K562 (cell line): ENCODE measurements around the gene SELENOT. TPM values are rescaled to one million over a fixed set of nuclear protein-coding genes. Genes with fewer than 3 reads are reported as not detected.
A peak's percentile ranks its signal among the peaks of the same experiment; 100 is the strongest.

Experiments
- CSDE1 ChIP-seq, 2 experiments: fragments of 450-650 bp; IDR thresholded peaks; 2 replicates each; pipeline ENCODE4 v1.6.1; 2016; ENCODE audit warnings: mild to moderate bottlenecking in 1 of 2
- DIDO1 ChIP-seq: fragments of 450-650 bp; IDR thresholded peaks from 2 replicates; pipeline ENCODE4 v1.6.1; 2016; ENCODE audit warnings: low read depth, missing biosample characterization, missing genetic modification characterization
- ERF ChIP-seq: fragments of 450-650 bp; formaldehyde crosslinking; IDR thresholded peaks from 2 replicates; pipeline ENCODE4 v1.4.0; 2020; ENCODE audit warnings: mild to moderate bottlenecking, mixed read lengths
- KDM2B ChIP-seq: fragments of 250-450 bp; sonication (Bioruptor Pico); IDR thresholded peaks from 2 replicates; pipeline ENCODE4 v1.8.0; 2021; ENCODE audit warnings: mild to moderate bottlenecking, moderate library complexity
- MITF ChIP-seq: IDR thresholded peaks from 2 replicates; pipeline ENCODE4 v1.6.1; 2014; ENCODE audit warnings: antibody characterized with exemption
- NFYB ChIP-seq: IDR thresholded peaks from 2 replicates; pipeline ENCODE4 v1.6.1; 2011; ENCODE audit warnings: mild to moderate bottlenecking, moderate library complexity; ENCODE audit not compliant: insufficient read length; ENCODE audit errors: extremely low read depth
- RBM25 ChIP-seq: fragments of 200-400 bp; formaldehyde crosslinking; IDR thresholded peaks from 2 replicates; pipeline ENCODE4 v1.6.1; 2018; ENCODE audit warnings: low read length, low read depth, moderate library complexity; ENCODE audit not compliant: severe bottlenecking
- RFX1 ChIP-seq: fragments of 450-650 bp; IDR thresholded peaks from 2 replicates; pipeline ENCODE4 v1.6.1; 2016; ENCODE audit warnings: mild to moderate bottlenecking, moderate library complexity
- SMAD4 ChIP-seq: fragments of 250-450 bp; sonication (Bioruptor Pico); conservative IDR thresholded peaks from 2 replicates; pipeline ENCODE4 v1.8.0; 2021; ENCODE audit warnings: inconsistent platforms, mild to moderate bottlenecking, moderate library complexity
- ZKSCAN3 ChIP-seq: fragments of 250-450 bp; sonication (Bioruptor Pico); IDR thresholded peaks from 2 replicates; pipeline ENCODE4 v1.4.0; 2020
- ZNF324 ChIP-seq: fragments of 250-450 bp; sonication (Bioruptor Pico); IDR thresholded peaks from 2 replicates; pipeline ENCODE4 v1.4.0; 2020; ENCODE audit warnings: mild to moderate bottlenecking
- polyA plus RNA-seq, 8 experiments: library from polyadenylated mRNA; depleted of rRNA in 4 of 8; stranded (reverse) in 5 of 8; unstranded in 3 of 8; fragments of >200 nt; fragmentation: Nextera tagmentation in 2 of 8; fragmentation: Illumina TruSeq in 1 of 8; extraction: Ambion mirVana in 2 of 8; extraction: Trizol in 1 of 8; gene quantifications; 2 replicates each; pipeline versions ENCODE4 v1.2.1 to v1.2.3, GENCODE V29; 2011 to 2014; ENCODE audit warnings: inconsistent platforms in 1 of 8, missing spikeins in 1 of 8
- total RNA-seq, 7 experiments: library from RNA; depleted of rRNA in 6 of 7; stranded (reverse); fragments of >200 nt in 6 of 7; fragmentation: Illumina TruSeq in 2 of 7; extraction: Trizol in 2 of 7; gene quantifications; 2 replicates each; pipeline versions ENCODE4 v1.2.1 to v1.2.3, GENCODE V29; 2011 to 2021; ENCODE audit warnings: low replicate concordance in 1 of 7
- TF ChIP-seq, protein P1 (sequence below): fragments of 250-450 bp; sonication (Bioruptor Pico); IDR thresholded peaks from 2 replicates; pipeline ENCODE4 v1.8.0; 2022; ENCODE audit warnings: moderate library complexity, mild to moderate bottlenecking, inconsistent platforms
- TF ChIP-seq, protein P2 (sequence below): fragments of 200-600 bp; sonication (generic); IDR thresholded peaks from one replicate; pipeline ENCODE4 v1.6.1; 2012; ENCODE audit warnings: mild to moderate bottlenecking, low read depth, low read length, inconsistent platforms
- TF ChIP-seq, protein P3 (sequence below): fragments of 450-650 bp; formaldehyde crosslinking; IDR thresholded peaks from 2 replicates; pipeline ENCODE4 v1.4.0; 2020; ENCODE audit warnings: mild to moderate bottlenecking

Gene SELENOT
- total and polyA plus RNA-seq, 9 of the 15 experiments (the other 6 are each of a cell fraction or from before 2014, with no cell fraction given), result 33.0 to 411 (median 91.9) TPM

- no peak for TF ChIP-seq NFYB
- 0 out of 2 replicates have a peak, but pooled peaks have one; percentile 35 for TF ChIP-seq ZKSCAN3 (CRISPR knock-in tag)
- peak; percentile 82 for TF ChIP-seq RFX1
- TF ChIP-seq SMAD4, result peak; percentile 86
- no peak for TF ChIP-seq CSDE1 (IDR thresholded peaks at IDR 0.05)
- TF ChIP-seq DIDO1 (tag), result no peak
- TF ChIP-seq, protein P1, sequence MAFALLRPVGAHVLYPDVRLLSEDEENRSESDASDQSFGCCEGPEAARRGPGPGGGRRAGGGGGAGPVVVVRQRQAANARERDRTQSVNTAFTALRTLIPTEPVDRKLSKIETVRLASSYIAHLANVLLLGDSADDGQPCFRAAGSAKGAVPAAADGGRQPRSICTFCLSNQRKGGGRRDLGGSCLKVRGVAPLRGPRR (CRISPR knock-in tag), result peak; percentile 61; the same call in 1 of the 2 replicates
- TF ChIP-seq ZNF324 (CRISPR knock-in tag), result 0 out of 2 replicates have a peak, but pooled peaks have one; percentile 33
- TF ChIP-seq MITF, result no peak
- no peak for TF ChIP-seq RBM25
- TF ChIP-seq, protein P2, sequence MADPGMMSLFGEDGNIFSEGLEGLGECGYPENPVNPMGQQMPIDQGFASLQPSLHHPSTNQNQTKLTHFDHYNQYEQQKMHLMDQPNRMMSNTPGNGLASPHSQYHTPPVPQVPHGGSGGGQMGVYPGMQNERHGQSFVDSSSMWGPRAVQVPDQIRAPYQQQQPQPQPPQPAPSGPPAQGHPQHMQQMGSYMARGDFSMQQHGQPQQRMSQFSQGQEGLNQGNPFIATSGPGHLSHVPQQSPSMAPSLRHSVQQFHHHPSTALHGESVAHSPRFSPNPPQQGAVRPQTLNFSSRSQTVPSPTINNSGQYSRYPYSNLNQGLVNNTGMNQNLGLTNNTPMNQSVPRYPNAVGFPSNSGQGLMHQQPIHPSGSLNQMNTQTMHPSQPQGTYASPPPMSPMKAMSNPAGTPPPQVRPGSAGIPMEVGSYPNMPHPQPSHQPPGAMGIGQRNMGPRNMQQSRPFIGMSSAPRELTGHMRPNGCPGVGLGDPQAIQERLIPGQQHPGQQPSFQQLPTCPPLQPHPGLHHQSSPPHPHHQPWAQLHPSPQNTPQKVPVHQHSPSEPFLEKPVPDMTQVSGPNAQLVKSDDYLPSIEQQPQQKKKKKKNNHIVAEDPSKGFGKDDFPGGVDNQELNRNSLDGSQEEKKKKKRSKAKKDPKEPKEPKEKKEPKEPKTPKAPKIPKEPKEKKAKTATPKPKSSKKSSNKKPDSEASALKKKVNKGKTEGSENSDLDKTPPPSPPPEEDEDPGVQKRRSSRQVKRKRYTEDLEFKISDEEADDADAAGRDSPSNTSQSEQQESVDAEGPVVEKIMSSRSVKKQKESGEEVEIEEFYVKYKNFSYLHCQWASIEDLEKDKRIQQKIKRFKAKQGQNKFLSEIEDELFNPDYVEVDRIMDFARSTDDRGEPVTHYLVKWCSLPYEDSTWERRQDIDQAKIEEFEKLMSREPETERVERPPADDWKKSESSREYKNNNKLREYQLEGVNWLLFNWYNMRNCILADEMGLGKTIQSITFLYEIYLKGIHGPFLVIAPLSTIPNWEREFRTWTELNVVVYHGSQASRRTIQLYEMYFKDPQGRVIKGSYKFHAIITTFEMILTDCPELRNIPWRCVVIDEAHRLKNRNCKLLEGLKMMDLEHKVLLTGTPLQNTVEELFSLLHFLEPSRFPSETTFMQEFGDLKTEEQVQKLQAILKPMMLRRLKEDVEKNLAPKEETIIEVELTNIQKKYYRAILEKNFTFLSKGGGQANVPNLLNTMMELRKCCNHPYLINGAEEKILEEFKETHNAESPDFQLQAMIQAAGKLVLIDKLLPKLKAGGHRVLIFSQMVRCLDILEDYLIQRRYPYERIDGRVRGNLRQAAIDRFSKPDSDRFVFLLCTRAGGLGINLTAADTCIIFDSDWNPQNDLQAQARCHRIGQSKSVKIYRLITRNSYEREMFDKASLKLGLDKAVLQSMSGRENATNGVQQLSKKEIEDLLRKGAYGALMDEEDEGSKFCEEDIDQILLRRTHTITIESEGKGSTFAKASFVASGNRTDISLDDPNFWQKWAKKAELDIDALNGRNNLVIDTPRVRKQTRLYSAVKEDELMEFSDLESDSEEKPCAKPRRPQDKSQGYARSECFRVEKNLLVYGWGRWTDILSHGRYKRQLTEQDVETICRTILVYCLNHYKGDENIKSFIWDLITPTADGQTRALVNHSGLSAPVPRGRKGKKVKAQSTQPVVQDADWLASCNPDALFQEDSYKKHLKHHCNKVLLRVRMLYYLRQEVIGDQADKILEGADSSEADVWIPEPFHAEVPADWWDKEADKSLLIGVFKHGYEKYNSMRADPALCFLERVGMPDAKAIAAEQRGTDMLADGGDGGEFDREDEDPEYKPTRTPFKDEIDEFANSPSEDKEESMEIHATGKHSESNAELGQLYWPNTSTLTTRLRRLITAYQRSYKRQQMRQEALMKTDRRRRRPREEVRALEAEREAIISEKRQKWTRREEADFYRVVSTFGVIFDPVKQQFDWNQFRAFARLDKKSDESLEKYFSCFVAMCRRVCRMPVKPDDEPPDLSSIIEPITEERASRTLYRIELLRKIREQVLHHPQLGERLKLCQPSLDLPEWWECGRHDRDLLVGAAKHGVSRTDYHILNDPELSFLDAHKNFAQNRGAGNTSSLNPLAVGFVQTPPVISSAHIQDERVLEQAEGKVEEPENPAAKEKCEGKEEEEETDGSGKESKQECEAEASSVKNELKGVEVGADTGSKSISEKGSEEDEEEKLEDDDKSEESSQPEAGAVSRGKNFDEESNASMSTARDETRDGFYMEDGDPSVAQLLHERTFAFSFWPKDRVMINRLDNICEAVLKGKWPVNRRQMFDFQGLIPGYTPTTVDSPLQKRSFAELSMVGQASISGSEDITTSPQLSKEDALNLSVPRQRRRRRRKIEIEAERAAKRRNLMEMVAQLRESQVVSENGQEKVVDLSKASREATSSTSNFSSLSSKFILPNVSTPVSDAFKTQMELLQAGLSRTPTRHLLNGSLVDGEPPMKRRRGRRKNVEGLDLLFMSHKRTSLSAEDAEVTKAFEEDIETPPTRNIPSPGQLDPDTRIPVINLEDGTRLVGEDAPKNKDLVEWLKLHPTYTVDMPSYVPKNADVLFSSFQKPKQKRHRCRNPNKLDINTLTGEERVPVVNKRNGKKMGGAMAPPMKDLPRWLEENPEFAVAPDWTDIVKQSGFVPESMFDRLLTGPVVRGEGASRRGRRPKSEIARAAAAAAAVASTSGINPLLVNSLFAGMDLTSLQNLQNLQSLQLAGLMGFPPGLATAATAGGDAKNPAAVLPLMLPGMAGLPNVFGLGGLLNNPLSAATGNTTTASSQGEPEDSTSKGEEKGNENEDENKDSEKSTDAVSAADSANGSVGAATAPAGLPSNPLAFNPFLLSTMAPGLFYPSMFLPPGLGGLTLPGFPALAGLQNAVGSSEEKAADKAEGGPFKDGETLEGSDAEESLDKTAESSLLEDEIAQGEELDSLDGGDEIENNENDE, result no peak
- no peak for TF ChIP-seq KDM2B (CRISPR knock-in tag)
- TF ChIP-seq, protein P3, sequence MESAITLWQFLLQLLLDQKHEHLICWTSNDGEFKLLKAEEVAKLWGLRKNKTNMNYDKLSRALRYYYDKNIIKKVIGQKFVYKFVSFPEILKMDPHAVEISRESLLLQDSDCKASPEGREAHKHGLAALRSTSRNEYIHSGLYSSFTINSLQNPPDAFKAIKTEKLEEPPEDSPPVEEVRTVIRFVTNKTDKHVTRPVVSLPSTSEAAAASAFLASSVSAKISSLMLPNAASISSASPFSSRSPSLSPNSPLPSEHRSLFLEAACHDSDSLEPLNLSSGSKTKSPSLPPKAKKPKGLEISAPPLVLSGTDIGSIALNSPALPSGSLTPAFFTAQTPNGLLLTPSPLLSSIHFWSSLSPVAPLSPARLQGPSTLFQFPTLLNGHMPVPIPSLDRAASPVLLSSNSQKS (CRISPR knock-in tag), result no peak
- peak; percentile 71; the same call in 1 of the 2 replicates for TF ChIP-seq ERF (CRISPR knock-in tag)
Observed at GRCh38 chr3:150599611-150600297, 3.4 kb upstream of the SELENOT start (continued).
